HG02798 (cell line): Measurements from ENCODE around the gene TBCEL.

ENCODE experiments used
- ATAC-seq: cut with Tn5 transposase; IDR thresholded peaks from one replicate; pipeline ENCODE4 v1.9.1; 2021; ENCODE audit warnings: mild to moderate bottlenecking; ENCODE audit not compliant: unreplicated experiment, poor library complexity

The TBCEL gene

DNA sequence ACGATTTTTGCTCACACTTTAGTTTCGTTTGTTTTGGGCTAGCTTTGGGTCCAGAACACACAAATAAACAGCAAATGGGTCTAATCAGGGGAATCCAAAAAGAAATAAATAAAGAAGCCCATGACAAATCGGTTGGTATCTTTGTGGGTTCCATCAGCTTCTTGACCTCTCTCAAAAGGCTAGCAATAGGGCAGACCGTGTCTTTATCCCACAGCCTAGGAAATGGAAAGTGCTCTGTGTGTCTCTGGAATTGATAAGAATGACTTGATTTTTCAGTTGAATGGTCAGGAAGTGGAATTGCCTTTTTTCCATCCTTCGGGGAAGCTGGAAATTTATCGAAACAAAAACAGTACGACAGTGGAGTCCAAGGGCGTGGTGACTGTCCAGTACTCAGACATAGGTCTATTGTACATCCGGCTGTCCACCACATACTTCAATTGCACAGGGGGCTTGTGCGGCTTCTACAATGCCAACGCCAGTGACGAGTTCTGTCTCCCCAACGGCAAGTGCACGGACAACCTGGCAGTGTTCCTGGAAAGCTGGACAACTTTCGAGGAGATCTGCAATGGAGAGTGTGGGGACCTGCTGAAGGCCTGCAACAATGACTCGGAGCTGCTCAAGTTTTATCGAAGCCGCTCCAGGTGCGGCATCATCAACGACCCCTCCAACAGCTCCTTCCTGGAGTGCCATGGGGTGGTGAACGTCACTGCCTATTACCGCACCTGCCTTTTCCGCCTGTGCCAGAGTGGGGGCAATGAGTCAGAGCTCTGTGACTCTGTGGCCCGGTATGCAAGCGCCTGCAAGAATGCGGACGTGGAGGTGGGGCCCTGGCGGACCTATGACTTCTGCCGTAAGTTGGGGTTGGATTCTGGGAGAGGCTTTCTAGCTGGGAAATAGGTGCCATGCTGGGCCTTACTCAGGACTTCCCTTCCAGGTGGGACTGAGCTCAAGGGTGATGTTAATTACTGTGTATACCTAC, 105.7 kb downstream of the TBCEL start:
- no peak for ATAC-seq

DNA sequence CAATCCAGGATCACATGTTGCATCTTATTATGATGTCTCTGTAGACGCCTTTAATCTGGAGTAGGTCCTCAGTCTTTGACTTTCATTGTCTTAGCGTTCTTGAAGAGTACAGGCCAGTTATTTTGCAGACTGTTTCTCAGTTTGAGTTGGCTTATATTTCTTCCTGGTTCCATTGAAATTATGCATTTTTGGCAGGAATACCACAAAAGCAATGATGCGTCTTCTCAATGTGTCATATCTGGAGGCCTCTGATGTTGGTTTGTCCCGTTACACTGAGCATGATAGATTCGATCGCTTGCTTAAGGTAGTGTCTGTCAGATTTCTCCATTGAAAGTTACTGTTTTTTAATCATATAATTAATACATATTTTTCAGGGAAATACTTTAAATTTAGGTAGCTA, 107.8 kb downstream of the TBCEL start:
- ATAC-seq = no peak

GRCh38 chr11:121132211-121132976, 108.5 kb downstream of the TBCEL start:
- ATAC-seq = no peak

- no peak for ATAC-seq
Observed at GRCh38 chr11:121134741-121135312, 110.9 kb downstream of the TBCEL start.

- ATAC-seq = no peak
Observed at GRCh38 chr11:121137005-121137404, 113.1 kb downstream of the TBCEL start.

- no peak for ATAC-seq
Observed at GRCh38 chr11:121138259-121138658, 114.4 kb downstream of the TBCEL start.

DNA sequence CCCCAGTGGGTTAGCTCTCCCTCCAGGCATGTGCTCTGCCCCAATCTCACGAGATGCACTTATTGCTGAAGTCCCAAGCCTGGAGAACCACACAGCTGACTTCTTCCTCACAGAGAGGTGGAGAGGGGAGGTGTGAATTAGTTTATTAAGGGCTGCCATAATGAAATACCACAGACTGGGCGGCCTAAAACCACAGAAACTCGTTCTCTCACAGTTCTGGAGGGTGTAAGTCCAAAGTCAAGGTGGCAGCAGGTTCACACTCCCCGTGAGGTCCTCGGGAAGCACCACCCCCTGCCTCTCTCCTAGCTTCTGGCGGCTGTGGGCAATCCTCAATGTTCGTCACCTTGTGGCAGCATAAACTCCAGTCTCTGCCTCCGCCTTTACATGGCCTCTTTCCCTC, 116.5 kb downstream of the TBCEL start:
- no peak for ATAC-seq
